Measurements from ENCODE around the gene EYA2.
"Not testable (repeated sequence)": the region's sequence is repeated elsewhere in the genome, so short reads cannot be mapped to it uniquely, and the experiment has no call there.

Gene EYA2

GRCh38 chr20:46953596-46953995 lies 59.0 kb downstream of the EYA2 start:
- DNase-seq (ENCODE audit: low spot score) = no peak

DNA sequence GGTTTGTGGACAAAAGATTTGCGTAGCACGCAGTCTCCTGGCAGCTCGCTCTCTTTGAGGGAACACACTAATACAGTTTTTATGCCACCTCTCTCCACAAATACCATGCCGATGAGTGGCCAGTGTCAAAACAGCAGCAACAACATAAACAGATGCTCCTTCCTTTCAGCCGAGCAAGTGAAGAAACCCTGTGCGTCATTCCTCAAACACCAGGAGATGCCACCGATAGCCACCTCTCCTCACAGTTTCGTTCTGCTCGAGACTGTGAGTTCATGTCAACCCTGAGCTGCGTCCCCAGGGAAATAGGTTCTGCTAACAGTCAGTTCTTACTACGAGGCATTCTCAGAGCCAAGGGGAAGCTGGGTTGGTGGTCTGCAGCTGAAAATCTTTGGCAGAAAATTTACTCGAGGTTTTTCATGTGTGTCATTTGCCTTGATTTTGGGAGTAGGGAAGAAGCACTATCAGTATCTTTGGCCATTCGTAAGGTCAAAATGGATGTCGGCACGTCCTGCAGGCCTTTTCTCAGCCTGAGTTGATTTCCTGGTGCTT lies 59.9 kb downstream of the EYA2 start:
- DNase-seq (ENCODE audit: low spot score) = peak; percentile 93

- DNase-seq (ENCODE audit: low spot score) = no peak
These were observed 61.2 kb downstream of the EYA2 start for GRCh38 chr20:46955601-46956556.

DNA sequence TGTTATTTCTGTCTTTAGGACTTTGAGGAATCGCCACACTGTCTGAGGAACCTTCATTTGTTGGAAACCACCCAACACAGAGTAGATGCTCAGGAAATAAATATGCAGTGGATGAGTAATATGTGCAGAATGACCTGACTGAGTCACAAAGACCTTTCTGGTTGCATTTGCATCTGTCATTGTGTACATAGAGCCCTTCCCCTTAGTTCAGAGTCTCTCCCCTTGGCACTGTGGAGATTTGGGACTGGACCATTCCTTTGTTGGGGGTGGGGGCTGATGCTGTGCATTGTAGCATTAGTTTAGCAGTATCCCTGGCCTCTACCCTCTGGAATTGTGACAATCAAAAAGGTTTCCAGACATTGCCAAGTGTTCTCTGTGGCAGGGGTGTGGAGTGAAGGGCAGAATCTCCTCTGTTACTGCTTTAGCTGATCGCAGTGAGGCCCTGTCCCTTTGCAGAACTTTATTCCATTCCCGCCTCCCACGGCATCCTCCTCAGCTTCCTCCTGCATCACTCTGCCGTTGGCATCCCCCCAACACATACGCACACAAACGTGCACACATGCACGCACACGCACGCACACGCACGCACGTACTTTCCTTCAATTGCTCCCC lies 64.5 kb downstream of the EYA2 start:
- peak; percentile 82 for DNase-seq (ENCODE audit: low spot score)

DNA sequence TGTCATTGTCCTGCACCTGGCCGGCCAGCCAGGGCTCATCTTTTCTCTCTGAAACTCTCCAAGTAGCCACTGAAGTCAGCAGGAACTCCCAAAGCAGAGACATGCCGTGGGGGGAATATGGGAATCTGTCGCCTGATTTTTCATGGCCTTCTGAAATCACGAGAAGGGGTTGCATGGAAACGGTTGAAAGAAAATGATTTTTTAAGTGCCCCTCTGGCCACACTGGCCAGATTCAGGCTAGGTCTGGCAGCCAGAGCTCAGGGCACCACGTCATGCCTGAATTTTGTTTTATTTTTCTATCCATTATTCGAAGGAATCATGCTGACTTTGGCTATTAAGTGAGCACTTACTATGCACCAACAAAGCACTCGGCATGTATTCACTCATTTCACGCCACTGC lies 65.2 kb downstream of the EYA2 start:
- no peak for DNase-seq (ENCODE audit: low spot score)

- DNase-seq (ENCODE audit: low spot score) = no peak
These were observed 65.9 kb downstream of the EYA2 start for GRCh38 chr20:46960536-46960935.

DNA sequence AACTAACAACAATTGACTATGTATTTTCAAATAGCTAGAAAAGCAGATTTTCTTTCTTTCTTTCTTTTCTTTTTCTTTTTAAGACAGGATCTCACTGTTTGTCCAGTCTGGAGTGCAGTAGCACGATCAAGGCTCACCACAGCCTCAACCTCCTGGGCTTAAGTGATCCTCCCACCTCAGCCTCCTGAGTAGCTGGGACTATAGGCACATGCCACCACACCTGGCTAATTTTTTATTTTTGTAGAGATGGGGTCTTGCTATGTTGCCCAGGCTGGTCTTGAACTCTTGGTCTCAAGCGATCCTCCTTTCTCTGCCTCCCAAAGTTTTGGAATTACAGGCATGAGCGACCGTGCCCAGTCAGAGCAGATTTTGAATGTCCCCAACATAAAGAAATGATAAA lies 67.3 kb downstream of the EYA2 start:
- DNase-seq (ENCODE audit: low spot score) = not testable (repeated sequence)

DNA sequence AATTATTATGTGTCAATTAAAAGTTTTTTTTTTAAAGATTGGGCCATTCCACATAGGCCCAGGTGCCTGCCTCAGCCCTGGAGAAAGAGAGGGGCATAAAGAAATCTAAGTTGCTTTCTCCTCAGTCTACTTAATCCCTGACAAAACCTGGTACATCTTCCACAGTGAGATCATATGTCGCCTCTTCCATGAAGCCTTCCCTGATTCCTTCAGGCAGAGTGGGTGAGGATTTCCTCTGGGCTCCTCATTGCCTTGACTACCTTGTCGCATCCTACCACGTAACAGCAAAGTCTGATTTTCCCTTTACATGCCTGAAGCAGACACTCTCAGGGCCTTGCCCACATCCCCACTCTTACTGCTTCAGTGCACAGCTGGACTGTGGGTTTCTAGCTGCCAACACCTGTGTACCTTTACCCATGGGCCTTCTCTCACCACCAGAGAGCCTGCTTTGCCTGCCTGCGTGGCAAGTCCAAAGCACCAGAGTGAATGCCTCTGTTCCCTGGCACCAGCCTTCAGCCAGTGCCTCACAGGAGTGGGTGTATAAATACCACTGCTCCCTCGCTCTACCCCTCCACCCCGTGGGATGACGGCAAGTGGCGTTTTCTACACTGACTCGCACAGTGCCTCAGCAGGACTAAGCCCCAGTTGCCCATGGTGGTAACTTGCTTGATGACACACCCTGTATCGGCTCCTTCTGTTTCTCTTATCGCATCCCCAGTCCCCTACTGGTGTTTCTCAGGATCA lies 68.0 kb downstream of the EYA2 start:
- DNase-seq (ENCODE audit: low spot score) = no peak

GRCh38 chr20:46963196-46963529 lies 68.5 kb downstream of the EYA2 start:
- no peak for DNase-seq (ENCODE audit: low spot score)

DNA sequence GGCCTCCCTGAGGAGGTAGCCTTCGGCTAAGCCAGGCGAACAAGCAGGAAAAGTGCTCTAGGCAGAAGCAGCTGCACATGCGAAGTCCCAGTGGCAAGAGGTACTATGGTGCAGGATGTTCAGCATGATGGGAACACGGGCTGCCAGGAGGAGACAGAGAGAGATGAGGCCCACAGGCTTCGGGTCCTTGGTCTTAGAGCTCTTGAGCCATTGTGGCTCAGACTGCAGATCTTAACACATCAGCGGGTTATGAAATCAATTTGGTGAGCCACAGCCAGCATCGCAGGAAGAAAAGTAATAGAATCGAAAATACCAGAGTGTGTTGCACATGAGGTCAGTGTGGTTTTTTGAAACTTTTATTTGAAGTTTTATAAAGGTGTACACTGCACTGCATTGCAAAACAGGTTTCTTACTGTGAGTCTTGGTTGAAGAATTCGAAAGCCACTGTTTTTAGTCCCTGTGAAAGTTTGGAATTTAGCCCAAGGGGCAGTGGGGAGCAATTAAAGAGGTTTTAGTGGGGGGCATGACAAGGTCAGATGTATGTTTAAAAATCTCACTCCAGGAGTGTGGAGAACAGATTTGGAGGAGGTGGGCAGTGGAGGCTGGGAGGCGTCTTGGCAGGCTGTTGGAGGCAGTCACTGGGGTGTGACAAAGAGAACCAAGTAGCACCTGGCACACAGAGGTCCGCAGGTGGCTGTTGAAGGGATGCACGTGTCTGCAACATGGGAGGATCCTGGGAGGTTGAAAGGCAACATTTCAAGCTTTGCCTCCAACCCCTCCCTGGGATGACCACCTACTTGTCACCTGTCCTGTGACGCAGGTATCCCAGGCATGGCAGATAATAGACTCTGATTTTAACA lies 69.3 kb downstream of the EYA2 start:
- DNase-seq (ENCODE audit: low spot score) = no peak

DNA sequence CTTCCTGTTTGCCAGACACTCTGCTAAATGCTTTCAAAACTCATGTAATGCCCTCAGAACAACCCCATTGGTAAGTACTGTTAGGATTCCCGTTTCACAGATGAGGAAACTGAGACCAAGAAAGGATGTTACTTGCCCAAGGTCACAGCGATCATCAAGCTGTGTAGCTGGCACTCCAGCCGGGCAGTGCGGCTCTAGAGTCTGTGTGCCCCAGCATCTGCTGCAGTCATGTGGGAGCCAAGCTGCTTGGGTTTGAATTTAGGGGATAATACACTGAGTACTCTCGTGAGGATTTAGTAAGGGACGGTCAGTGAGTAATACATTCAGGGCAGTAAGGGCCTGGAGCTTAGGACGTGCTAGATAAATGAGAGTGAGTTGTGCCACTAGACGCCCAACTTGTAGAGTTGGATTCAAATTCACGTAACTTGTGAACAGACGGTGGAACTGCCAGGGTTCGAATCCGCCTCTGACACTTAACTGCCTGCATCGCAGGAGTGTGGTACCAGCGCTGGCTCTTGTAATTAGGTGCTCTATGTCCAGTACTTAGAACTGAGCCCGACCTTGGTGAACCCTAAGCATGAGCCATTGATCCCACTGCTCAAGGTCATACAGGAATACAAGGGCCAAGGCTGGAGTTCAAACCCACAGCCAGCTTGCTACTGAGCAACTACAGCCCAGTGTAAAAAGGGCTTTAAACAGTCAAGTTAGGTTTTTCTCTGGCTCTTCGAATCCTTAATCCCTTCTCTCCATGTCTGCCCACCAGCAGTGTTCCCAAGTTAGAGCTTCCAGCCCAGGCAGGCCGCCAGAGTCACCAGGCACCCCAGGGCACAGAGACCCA lies 70.2 kb downstream of the EYA2 start:
- no peak for DNase-seq (ENCODE audit: low spot score)

DNA sequence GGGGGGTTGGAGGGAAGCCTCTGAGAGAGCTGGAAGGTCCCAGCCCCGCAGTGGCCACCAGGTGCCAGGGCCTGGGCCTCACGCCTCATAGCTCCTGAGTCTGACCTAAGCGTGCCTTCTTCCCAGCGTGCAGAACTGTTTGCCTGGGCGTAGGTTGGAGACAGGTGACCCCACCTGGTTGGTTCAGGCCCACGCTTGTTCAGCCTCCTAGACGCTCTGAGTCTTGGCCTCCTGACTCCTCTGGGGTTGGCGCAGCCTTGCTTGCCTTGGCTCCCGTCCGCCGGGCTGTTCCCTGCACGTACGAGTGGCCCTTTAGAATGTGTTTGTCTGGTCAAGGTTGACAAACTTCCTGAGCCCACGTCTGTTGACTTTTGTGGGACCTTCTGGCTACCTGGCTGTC lies 70.8 kb downstream of the EYA2 start:
- no peak for DNase-seq (ENCODE audit: low spot score)

- DNase-seq (ENCODE audit: low spot score) = no peak
These were observed 73.0 kb downstream of the EYA2 start for GRCh38 chr20:46967646-46968045.

GRCh38 chr20:46970937-46971630 lies 76.4 kb downstream of the EYA2 start:
- peak; percentile 72 for DNase-seq (ENCODE audit: low spot score)

DNA sequence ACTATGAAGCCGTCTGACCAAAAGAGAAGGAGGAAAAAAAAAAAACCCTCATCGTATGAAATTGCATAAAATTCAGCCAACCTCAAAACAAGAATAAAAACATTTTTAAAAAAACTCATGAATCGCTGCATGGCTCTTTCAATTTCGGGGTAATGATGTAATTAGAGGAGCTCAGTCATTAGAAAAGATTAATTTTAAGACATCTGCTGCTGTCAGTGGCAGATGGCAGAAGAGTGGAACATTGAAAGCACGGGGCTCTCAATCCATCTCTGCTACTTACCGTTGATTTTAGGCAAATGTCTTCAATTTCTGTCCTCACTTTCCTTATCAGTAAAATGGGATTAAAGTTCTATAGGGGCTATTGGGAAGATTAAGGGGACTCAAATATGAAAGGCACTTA lies 79.1 kb downstream of the EYA2 start:
- DNase-seq (ENCODE audit: low spot score) = no peak

- no peak for DNase-seq (ENCODE audit: low spot score)
These were observed 80.2 kb downstream of the EYA2 start for GRCh38 chr20:46974669-46975434.

GRCh38 chr20:46975976-46976375 lies 81.3 kb downstream of the EYA2 start:
- DNase-seq (ENCODE audit: low spot score) = no peak

DNA sequence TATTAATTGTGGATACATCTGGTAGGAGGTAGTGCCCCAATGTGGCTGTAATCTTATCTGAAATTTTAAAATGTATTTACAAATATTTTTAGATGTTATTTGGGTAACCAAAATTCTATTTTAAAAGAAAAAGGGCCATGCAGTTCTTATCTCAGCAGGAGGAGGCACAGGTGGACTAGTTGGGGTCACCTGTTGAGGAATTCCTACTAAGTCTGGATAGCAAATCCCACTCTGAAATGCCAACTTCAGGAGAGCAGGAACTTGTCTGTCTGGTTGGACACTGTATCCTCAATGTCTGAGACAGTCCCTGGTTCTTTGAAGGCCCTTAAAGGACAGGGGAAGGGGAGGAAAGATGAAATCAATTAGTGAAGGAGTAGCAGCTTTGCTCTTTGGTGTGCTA lies 82.6 kb downstream of the EYA2 start:
- no peak for DNase-seq (ENCODE audit: low spot score)

GRCh38 chr20:46977909-46978588 lies 83.4 kb downstream of the EYA2 start:
- no peak for DNase-seq (ENCODE audit: low spot score)

All from AG08395 (cell line).